ENCODE results near the gene FAM13A.
"Not testable (repeated sequence)": the region's sequence is repeated elsewhere in the genome, so short reads cannot be mapped to it uniquely, and the experiment has no call there.

Gene FAM13A

GRCh38 chr4:89056953-89057398 lies at the start of gene FAM13A:
TSS of gene FAM13A (minus strand) at chr4:89057185. CDS start at chr4:89056964, 221 bp downstream.
- FAIRE-seq (no peak), DNase-seq (ENCODE audit: insufficient read length, low spot score) (peak; percentile 43)

GRCh38 chr4:89105726-89106125 lies 48.7 kb upstream of the FAM13A start:
- DNase-seq (ENCODE audit: insufficient read length, low spot score) (no peak), FAIRE-seq (no peak)

DNA sequence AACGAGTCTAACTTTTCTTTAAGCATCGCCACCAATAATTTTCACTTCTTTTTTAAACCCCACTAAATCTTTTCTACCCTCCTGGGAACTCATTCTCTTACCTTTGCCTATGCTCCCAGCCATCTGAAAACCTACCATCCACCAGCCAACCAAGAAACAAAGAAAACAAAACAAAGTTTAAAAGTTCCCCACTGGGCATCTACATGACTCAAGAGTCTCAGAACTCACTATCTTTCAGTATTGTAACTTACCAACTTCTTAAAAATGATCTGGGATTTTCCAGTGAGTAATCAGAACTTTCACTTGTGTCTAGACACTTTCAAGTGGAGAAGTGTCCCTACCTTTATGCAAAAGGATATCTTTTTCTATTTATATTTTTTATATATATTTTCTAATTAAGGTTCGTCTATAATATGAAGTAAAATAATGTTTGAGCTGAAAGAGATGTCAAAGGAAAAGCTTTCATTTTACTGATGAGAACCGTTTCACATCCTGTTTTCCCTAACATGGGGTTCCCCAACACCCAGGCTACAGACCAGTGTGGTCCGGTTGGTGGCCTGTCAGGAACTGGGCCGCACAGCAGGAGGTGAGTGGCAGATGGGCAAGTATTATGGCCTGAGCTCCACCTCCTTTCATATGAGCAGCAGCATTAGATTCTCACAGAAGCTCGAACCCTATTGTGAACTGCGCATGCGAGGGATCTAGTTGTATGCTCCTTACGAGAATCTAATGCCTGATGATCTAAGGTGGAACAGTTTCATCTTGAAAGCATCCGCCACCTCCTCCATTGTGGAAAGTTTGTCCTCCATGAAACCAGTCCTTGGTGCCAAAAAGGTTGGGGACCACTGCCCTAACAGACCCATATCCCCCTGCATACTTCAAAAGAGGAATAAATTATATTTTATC lies 44.5 kb upstream of the FAM13A start:
- FAIRE-seq, result no peak
- DNase-seq (ENCODE audit: insufficient read length, low spot score), result no peak

DNA sequence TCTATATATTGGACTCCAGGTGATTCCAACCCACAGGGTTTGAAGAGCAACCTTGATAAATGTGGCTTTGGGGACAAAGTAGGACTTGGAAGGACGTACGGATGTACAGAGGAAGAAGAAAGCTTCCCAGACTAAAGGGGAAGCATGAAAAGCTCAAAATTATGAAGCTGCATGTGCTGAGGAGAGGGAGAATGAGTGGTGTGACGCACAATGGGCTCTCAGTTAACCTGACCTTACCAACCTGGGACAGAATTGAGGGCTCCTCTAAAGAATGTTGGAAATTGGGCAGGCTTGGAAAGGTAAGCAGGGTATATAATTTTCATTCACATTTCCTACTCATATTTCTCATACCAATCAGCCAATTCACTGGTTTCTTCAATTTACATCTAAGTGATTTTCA lies 43.9 kb upstream of the FAM13A start:
- no peak for FAIRE-seq
- no peak for DNase-seq (ENCODE audit: insufficient read length, low spot score)

GRCh38 chr4:89099471-89099870 lies 42.5 kb upstream of the FAM13A start:
- FAIRE-seq, result no peak
- DNase-seq (ENCODE audit: insufficient read length, low spot score), result no peak

DNA sequence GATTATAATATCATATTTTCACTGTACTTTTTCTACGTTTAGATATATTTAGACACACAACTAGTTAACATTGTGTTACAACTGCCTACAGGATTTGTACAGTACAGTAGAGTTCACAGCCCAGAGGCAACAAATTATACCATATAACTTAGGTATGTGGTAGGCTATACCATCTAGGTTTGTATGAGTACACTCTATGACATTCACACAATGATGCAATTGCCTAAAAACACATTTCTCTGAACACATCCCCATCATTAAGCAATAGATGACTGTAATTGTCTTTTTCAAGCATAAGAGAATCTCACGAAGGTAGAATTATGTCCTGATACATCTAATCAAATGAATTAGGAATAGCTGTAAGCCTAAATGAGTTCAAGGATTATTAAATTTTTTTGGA lies 42.0 kb upstream of the FAM13A start:
- DNase-seq (ENCODE audit: insufficient read length, low spot score) (no peak), FAIRE-seq (no peak)

DNA sequence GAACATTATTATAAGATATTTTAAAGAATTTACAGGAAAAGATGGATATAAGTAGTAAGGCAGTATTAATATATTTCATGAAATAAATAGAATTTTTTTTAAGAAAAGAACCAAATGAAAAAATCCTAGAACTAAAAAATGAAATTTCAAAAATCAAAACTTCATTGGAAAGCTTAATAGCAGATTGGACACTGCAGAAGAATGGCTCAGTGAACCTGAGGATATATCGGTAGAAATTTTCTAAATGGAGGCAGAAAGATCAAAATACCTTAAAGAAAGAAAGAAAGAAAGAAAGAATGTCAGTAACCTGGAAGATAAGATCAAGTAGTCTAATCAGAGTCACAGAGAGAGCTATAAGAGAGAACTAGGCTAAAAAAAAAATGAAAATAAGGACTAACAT lies 21.3 kb upstream of the FAM13A start:
- DNase-seq (ENCODE audit: insufficient read length, low spot score) (no peak), FAIRE-seq (no peak)

DNA sequence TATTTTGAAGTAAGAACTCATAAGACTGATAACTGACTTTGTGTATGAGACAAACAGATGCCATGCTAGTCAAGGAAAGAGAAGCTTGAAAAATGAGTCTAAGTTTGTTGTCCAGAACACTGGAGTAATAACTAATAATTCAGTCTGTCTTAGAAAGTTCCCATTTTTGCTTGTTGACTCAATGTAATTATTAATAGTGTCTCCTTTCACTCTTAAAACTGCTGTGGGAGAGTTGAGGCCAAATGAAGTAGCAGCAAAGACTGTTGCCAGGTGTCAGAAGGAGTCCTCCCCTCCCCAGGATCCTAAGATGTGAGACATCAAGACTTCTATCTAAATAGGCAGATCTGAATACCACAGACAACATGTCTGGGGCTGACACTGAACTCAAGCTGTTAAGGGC lies 20.8 kb upstream of the FAM13A start:
- no peak for DNase-seq (ENCODE audit: insufficient read length, low spot score)
- FAIRE-seq, result no peak

- DNase-seq (ENCODE audit: insufficient read length, low spot score), result no peak
These were observed 15.9 kb upstream of the FAM13A start for GRCh38 chr4:89072921-89073320.

DNA sequence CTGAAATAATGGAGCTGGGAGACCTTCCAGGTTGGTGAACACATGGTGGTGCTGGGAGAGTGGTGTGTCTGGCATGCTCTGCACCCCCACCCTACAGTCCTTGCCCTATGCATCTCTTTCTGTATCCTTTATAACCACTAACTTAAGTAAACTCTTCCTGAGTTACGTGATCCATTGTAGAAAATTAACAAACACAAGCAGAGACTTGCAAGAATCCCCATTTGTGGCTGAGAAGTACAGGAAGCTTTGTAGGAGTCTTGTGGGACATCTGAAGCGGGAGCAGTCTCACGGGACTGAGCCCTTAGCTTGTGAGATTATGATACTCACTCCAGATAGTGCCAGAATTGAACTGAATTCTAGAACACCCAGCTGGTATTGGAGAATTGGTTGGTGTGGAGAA lies 14.3 kb upstream of the FAM13A start:
- no peak for FAIRE-seq

More at GRCh38 chr4:89072921-89073320, 15.9 kb upstream of the FAM13A start:
- no peak for FAIRE-seq

GRCh38 chr4:89070041-89070440 lies 13.1 kb upstream of the FAM13A start:
- FAIRE-seq (no peak), DNase-seq (ENCODE audit: insufficient read length, low spot score) (no peak)

More for the DNA sequence above, 14.3 kb upstream of the FAM13A start:
- DNase-seq (ENCODE audit: insufficient read length, low spot score), result no peak

- DNase-seq (ENCODE audit: insufficient read length, low spot score), result no peak
- FAIRE-seq, result no peak
These were observed 12.5 kb upstream of the FAM13A start for GRCh38 chr4:89069481-89069880.

DNA sequence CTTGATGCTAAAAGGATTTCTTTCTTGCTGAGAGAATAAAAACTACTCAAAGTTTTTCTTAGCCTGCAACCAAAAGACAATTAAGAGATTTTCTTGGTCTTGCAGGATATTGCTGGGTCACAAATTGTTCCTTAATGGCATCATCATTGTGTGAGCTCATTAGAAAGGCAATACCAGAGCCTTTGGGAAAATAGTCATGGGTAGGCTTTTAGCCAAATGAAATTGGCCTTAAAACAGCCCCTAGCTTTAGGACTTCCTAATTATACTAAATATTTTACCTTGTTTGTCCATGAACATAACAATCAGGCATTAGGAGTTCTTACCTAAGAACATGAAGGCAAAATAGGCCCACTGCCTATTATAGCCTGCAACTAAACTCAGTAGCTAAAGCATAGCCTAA lies 10.4 kb upstream of the FAM13A start:
- FAIRE-seq (no peak), DNase-seq (ENCODE audit: insufficient read length, low spot score) (no peak)

DNA sequence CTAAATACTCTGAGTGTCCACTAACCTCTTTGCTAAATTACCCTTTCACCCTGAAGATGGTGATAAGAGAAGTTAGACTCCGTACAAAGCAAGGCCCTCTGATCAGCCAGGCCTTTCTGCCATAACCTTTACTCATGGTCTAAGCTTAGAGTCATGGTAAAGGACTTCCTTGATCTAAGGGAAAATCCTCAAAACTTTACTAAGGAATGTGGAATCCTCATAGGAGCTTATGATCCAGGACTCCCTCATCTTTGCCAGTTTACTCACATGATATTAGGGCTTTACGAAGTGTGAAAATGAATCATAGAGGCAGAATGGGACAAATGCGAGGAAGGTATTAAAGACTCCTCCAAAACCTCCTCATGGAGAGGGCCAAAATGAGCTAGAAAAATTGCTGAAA lies 7.9 kb upstream of the FAM13A start:
- no peak for DNase-seq (ENCODE audit: insufficient read length, low spot score)
- FAIRE-seq, result no peak

DNA sequence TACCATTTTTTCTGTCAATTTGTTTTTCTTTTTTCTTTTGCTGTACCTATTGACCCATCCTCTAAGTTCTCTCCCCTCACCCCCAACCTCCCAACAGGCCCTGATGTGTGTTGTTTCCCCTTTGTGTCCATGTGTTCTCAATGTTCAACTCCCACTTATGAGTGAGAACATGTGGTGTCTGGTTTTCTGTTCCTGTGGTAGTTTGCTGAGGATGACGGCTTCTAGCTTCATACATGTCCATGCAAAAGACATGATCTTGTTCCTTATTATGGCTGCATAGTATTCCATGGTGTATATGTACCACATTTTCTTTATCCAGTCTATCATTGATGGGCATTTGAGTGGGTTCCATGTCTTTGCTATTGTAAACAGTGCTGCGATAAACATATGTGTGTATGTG lies 859 bp upstream of the FAM13A start:
- FAIRE-seq; DNase-seq (ENCODE audit: insufficient read length, low spot score): not testable (repeated sequence)

GRCh38 chr4:89056292-89056952 lies 563 bp downstream of the FAM13A start:
- no peak for FAIRE-seq
- DNase-seq (ENCODE audit: insufficient read length, low spot score), result peak; percentile 3

DNA sequence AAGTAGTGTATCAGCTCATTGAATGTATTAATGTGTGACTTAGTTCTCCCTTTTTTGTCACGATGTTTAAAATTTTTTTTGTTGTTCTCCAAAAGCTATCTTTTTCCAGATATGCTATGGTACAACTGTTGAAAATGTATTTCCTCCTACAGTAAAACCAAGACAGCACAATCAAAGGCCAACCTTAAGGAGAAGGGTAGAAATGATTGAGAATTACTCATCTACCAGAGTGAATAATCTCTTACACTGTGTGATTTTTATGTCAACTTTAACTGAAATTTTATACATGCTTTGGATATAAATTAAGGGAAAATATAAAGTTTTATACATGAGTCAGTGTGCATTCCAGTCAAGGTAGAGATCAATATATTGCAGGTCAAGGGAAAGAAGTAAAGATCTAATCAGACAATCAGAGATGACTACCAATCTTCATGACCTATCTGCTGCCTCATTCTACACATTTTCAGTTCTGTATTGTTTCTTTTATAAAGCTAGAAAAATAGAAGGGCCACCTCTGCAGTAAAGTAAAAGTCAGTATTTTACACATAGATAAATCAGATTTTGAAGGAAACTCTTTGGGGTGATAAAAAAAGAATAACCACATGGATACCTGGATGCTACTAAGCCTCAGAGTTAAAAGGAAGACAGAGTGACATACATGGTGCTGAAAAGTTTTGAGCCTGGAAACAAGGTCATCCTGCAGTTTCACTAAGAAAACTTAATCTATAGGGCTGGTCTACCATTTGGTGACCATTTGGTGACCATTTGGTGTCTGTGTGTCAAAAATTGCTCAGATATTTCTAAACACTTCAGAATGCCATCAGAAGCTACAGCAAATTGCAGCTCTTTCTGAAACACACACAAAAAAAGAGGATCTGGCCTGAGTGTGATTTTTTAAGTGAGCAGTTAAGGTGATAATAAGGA lies 1.6 kb downstream of the FAM13A start:
- no peak for FAIRE-seq
- no peak for DNase-seq (ENCODE audit: insufficient read length, low spot score)

GRCh38 chr4:89054627-89055026 lies 2.4 kb downstream of the FAM13A start:
- no peak for DNase-seq (ENCODE audit: insufficient read length, low spot score)
- no peak for FAIRE-seq

- FAIRE-seq (no peak), DNase-seq (ENCODE audit: insufficient read length, low spot score) (no peak)
These were observed 7.1 kb downstream of the FAM13A start for GRCh38 chr4:89049853-89050252.

DNA sequence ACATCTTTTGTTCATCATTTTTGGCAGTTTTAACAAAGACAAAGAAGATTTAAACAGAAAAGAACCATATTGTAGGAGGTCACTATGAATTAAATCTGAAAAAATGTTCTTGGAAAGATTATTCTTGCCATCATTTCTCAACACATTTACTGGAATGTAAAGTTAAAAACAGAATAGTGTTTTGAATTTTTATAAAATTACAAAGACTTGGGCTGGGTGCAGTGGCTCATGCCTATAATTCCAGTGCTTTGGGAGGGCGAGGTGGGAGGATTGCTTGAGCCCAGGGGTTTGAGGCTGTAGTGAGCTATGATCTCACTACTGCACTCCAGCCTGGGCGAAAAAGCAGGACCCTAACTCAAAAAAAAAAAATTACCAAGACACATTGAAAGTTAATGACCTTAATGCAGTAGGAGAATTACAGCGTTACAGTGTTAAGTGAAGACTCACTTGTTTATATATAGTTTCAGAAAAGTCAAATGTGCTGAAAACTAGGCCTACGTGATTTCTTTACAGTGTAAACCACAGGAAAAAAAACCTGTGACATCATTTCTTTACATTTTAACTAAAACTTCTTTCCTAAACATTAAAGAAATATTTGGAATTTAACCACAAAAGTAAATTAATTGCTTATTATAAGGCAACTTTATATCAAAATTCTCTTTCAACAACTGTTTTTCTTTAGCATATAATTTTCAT lies 7.9 kb downstream of the FAM13A start:
- FAIRE-seq, result no peak
- no peak for DNase-seq (ENCODE audit: insufficient read length, low spot score)

Data from HTR-8/SVneo (cell line).